ENCODE results near the gene RPE65. TPM values are rescaled to one million over a fixed set of nuclear protein-coding genes. Genes with fewer than 3 reads are reported as not detected.

RPE65 gene
- total RNA-seq, 1 donor from 2014 or later: 0.41 TPM

Small RNAs within 50 kb of the gene (small RNA-seq; reads per million reads assigned to genes)
- gene AL139413.1: not detected

Other genes with a start within 250 kb of the RPE65 start
- 28.1 TPM for gene WLS, start 217.4 kb downstream of the RPE65 start, total RNA-seq
- gene DEPDC1, start 47.1 kb upstream of the RPE65 start, total RNA-seq: 2.4 TPM